Liver (tissue), 9 donors: ENCODE data around the gene GCH1. TPM values are rescaled to one million over a fixed set of nuclear protein-coding genes. Genes with fewer than 3 reads are reported as not detected.

Experiments used
- DNase-seq: peaks from one replicate; pipeline ENCODE4 v3.0.0-alpha.2; 2017; ENCODE audit warnings: low spot score
- H3K27ac ChIP-seq, 2 donors: one replicate each; pipeline ENCODE4 v1.7.0; 2013; ENCODE audit warnings: inconsistent platforms in 2 of 2, low read length in 2 of 2, control low read depth in 1 of 2, low read depth in 1 of 2, mild to moderate bottlenecking in 1 of 2
- H3K27me3 ChIP-seq, 4 donors: one replicate each; pipeline versions ENCODE4 v1.6.1 to v1.7.0; 2013; ENCODE audit warnings: low read length in 3 of 4, inconsistent platforms in 1 of 4, mild to moderate bottlenecking in 1 of 4, moderate library complexity in 1 of 4; ENCODE audit not compliant: control insufficient read depth in 4 of 4, insufficient read depth in 4 of 4
- H3K36me3 ChIP-seq, 4 donors: one replicate each; pipeline versions ENCODE4 v1.6.1 to v1.7.0; 2013; ENCODE audit warnings: low read length in 3 of 4, mild to moderate bottlenecking in 3 of 4, low read depth in 1 of 4, moderate library complexity in 1 of 4; ENCODE audit not compliant: control insufficient read depth in 4 of 4, insufficient read depth in 3 of 4
- H3K4me1 ChIP-seq, 4 donors: one replicate each; pipeline versions ENCODE4 v1.6.1 to v1.7.0; 2013; ENCODE audit warnings: low read length in 3 of 4, mild to moderate bottlenecking in 3 of 4, moderate library complexity in 1 of 4; ENCODE audit not compliant: control insufficient read depth in 4 of 4, insufficient read depth in 4 of 4
- H3K4me3 ChIP-seq, 3 donors: one replicate each; pipeline versions ENCODE4 v1.6.1 to v1.7.0; 2013; ENCODE audit warnings: low read length in 3 of 3, control low read depth in 1 of 3, low read depth in 1 of 3, mild to moderate bottlenecking in 1 of 3
- H3K9ac ChIP-seq, 2 donors: one replicate each; pipeline ENCODE4 v1.7.0; 2013; ENCODE audit warnings: low read length in 2 of 2, mild to moderate bottlenecking in 2 of 2, moderate library complexity in 2 of 2, control low read depth in 1 of 2, low read depth in 1 of 2
- H3K9me3 ChIP-seq, 4 donors: one replicate each; pipeline versions ENCODE4 v1.6.1 to v1.7.0; 2013; ENCODE audit warnings: low read length in 3 of 4; ENCODE audit not compliant: control insufficient read depth in 4 of 4
- ATF3 ChIP-seq: IDR thresholded peaks from 2 replicates; pipeline ENCODE4 v1.6.1; 2016; ENCODE audit warnings: antibody characterized with exemption
- CTCF ChIP-seq: fragments of 150-350 bp; IDR thresholded peaks from 2 replicates; pipeline ENCODE4 v1.5.1; 2017; ENCODE audit warnings: improper control_type of control experiment, low read depth, low read length; ENCODE audit not compliant: missing input control
- EGR1 ChIP-seq, 2 donors: IDR thresholded peaks; 2 replicates each; pipeline ENCODE4 v1.6.1; 2016 to 2018; ENCODE audit warnings: antibody characterized with exemption in 2 of 2, low read depth in 2 of 2
- FOXA1 ChIP-seq: IDR thresholded peaks from 2 replicates; pipeline ENCODE4 v1.6.1; 2016; ENCODE audit warnings: antibody characterized with exemption
- FOXA2 ChIP-seq: IDR thresholded peaks from 2 replicates; pipeline ENCODE4 v1.6.1; 2016; ENCODE audit warnings: antibody characterized with exemption
- GABPA ChIP-seq, 2 donors: IDR thresholded peaks in 1 of 2; conservative IDR thresholded peaks in 1 of 2; 2 replicates each; pipeline ENCODE4 v1.6.1; 2016; ENCODE audit warnings: antibody characterized with exemption in 2 of 2, mild to moderate bottlenecking in 1 of 2, moderate library complexity in 1 of 2
- HNF4A ChIP-seq, 2 donors: conservative IDR thresholded peaks; 2 replicates each; pipeline ENCODE4 v1.6.1; 2016; ENCODE audit warnings: antibody characterized with exemption in 2 of 2, mild to moderate bottlenecking in 2 of 2
- HNF4G ChIP-seq: IDR thresholded peaks from 2 replicates; pipeline ENCODE4 v1.6.1; 2016; ENCODE audit warnings: antibody characterized with exemption
- JUND ChIP-seq, 2 donors: IDR thresholded peaks; 2 replicates each; pipeline ENCODE4 v1.6.1; 2016; ENCODE audit warnings: antibody characterized with exemption in 2 of 2
- MAX ChIP-seq: IDR thresholded peaks from 2 replicates; pipeline ENCODE4 v1.6.1; 2016; ENCODE audit warnings: antibody characterized with exemption
- NR2F2 ChIP-seq: IDR thresholded peaks from 2 replicates; pipeline ENCODE4 v1.6.1; 2016; ENCODE audit warnings: antibody characterized with exemption
- RAD21 ChIP-seq, 2 donors: IDR thresholded peaks; 2 replicates each; pipeline ENCODE4 v1.6.1; 2016; ENCODE audit warnings: antibody characterized with exemption in 2 of 2, mild to moderate bottlenecking in 2 of 2
- REST ChIP-seq: IDR thresholded peaks from 2 replicates; pipeline ENCODE4 v1.6.1; 2016; ENCODE audit warnings: antibody characterized with exemption, mild to moderate bottlenecking
- RXRA ChIP-seq, 2 donors: IDR thresholded peaks; 2 replicates each; pipeline ENCODE4 v1.6.1; 2017 to 2018; ENCODE audit warnings: antibody characterized with exemption in 2 of 2, mild to moderate bottlenecking in 1 of 2
- SP1 ChIP-seq: IDR thresholded peaks from 2 replicates; pipeline ENCODE4 v1.6.1; 2018; ENCODE audit warnings: antibody characterized with exemption, mild to moderate bottlenecking
- TAF1 ChIP-seq: conservative IDR thresholded peaks from 2 replicates; pipeline ENCODE4 v1.6.1; 2016; ENCODE audit warnings: antibody characterized with exemption, mild to moderate bottlenecking
- YY1 ChIP-seq: IDR thresholded peaks from 2 replicates; pipeline ENCODE4 v1.6.1; 2016; ENCODE audit warnings: antibody characterized with exemption, mild to moderate bottlenecking
- ZBTB33 ChIP-seq: IDR thresholded peaks from 2 replicates; pipeline ENCODE4 v1.6.1; 2016; ENCODE audit warnings: antibody characterized with exemption
- WGBS: extraction: QIAGEN DNeasy Blood & Tissue Kit; methylation state at CpG from one replicate; pipeline ENCODE4 v1.1.7; 2013; 5-methylcytosine and 5-hydroxymethylcytosine counted together
- polyA plus RNA-seq, 2 donors: library from polyadenylated mRNA; stranded (reverse) in 1 of 2; unstranded in 1 of 2; fragments of 200-250 nt in 1 of 2; fragments of >200 nt in 1 of 2; fragmentation: Nextera tagmentation in 1 of 2; extraction: Ambion mirVana in 1 of 2; gene quantifications; one replicate each; pipeline versions ENCODE4 v1.2.1 to v1.2.3, GENCODE V29; 2013 to 2015
- total RNA-seq, 2 donors: library from RNA; depleted of rRNA; stranded (reverse); fragments of >200 nt; gene quantifications; one replicate each; pipeline ENCODE4 v1.2.3, GENCODE V29; 2014
- donor health status: healthy.
- donor health status: healthy.
- donor health status: healthy.
- donor health status: healthy.
- donor health status: healthy.

Gene GCH1
- total and polyA plus RNA-seq, 4 donors: 19.7 to 60.0 (median 37.0) TPM

- no peak for TF ChIP-seq MAX
Observed at GRCh38 chr14:54822685-54823084, 79.9 kb downstream of the GCH1 start (continued).

GRCh38 chr14:54818201-54819133 lies 84.2 kb downstream of the GCH1 start:
- no peak overlapping the region for H3K9ac ChIP-seq
- WGBS: 83% methylated on average over 14 of the region's 14 CpGs
- no peak overlapping the region for H3K27ac ChIP-seq
- no peaks in the 10 kb centered on the region for H3K9me3 ChIP-seq
- TF ChIP-seq JUND (IDR thresholded peaks at IDR 0.05) (no peak), FOXA1 (no peak), ATF3 (no peak), MAX (no peak), ZBTB33 (no peak), GABPA (IDR thresholded peaks at IDR 0.05 in 1 of 2, conservative IDR thresholded peaks at IDR 0.05 in 1 of 2) (no peak), TAF1 (no peak), HNF4G (no peak), SP1 (no peak), RXRA (IDR thresholded peaks at IDR 0.05) (no peak), EGR1 (IDR thresholded peaks at IDR 0.05; ENCODE audit: low read depth in 2 of 2) (no peak), NR2F2 (no peak), FOXA2 (no peak), HNF4A (conservative IDR thresholded peaks at IDR 0.05) (no peak), YY1 (no peak), REST (no peak), RAD21 (IDR thresholded peaks at IDR 0.05) (no peak), CTCF (no peak)
- no peak for DNase-seq
- no peaks in the 10 kb centered on the region for H3K27me3 ChIP-seq
- no peaks in the 10 kb centered on the region for H3K36me3 ChIP-seq
- H3K4me3 ChIP-seq: no peak overlapping the region
- no peaks in the 10 kb centered on the region for H3K4me1 ChIP-seq
